GM18517 (cell line): ENCODE measurements around the gene NPW.
"Not testable (repeated sequence)": the region's sequence is repeated elsewhere in the genome, so short reads cannot be mapped to it uniquely, and the experiment has no call there.

Source experiments
- ATAC-seq: cut with Tn5 transposase; IDR thresholded peaks from one replicate; pipeline ENCODE4 v1.9.1; 2021; ENCODE audit warnings: mild to moderate bottlenecking, moderate library complexity; ENCODE audit not compliant: unreplicated experiment

Gene NPW

DNA sequence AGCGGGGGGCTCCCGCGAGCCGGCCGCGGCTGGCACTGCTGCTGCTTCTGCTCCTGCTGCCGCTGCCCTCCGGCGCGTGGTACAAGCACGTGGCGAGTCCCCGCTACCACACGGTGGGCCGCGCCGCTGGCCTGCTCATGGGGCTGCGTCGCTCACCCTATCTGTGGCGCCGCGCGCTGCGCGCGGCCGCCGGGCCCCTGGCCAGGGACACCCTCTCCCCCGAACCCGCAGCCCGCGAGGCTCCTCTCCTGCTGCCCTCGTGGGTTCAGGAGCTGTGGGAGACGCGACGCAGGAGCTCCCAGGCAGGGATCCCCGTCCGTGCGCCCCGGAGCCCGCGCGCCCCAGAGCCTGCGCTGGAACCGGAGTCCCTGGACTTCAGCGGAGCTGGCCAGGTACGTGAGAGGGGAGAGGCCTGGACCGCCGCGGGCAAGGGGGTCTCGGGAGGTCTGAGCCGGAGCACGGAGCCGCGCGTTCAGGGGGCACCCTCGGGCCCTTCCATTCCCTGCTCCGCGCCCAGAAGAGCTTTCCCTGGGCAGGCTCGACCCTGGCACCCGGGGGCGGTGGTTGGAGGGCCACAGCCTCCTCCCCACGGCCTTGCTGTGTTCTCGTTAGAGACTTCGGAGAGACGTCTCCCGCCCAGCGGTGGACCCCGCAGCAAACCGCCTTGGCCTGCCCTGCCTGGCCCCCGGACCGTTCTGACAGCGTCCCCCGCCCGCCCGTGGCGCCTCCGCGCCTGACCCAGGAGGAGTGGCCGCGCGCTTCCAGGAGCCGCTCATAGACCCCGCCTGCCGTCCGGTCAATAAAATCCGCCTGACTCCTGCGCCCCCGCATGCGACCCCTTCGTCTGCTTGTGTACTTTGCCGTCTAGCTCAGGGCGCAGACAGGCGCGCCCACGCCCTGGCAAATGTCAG lies 591 bp downstream of the NPW start:
- no peak for ATAC-seq

DNA sequence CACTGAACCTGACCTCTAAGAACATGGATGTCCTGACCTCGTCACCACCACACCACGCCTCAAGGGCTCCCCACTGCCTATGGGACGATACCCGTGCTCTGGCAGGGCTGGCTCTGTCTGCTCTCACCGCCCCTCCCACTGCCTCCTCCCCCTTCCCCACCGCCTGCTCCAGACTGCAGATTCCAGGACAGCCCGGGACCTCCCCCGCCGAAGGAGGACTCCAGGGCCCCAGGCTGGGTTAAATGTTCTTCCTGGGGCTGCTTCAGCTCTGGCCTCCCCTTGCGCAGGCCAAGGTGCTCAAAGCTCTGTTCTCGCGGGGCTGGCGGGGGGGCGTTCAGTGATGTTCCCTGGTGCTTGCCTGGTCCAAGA lies 3.1 kb downstream of the NPW start:
- peak; percentile 16 for ATAC-seq

DNA sequence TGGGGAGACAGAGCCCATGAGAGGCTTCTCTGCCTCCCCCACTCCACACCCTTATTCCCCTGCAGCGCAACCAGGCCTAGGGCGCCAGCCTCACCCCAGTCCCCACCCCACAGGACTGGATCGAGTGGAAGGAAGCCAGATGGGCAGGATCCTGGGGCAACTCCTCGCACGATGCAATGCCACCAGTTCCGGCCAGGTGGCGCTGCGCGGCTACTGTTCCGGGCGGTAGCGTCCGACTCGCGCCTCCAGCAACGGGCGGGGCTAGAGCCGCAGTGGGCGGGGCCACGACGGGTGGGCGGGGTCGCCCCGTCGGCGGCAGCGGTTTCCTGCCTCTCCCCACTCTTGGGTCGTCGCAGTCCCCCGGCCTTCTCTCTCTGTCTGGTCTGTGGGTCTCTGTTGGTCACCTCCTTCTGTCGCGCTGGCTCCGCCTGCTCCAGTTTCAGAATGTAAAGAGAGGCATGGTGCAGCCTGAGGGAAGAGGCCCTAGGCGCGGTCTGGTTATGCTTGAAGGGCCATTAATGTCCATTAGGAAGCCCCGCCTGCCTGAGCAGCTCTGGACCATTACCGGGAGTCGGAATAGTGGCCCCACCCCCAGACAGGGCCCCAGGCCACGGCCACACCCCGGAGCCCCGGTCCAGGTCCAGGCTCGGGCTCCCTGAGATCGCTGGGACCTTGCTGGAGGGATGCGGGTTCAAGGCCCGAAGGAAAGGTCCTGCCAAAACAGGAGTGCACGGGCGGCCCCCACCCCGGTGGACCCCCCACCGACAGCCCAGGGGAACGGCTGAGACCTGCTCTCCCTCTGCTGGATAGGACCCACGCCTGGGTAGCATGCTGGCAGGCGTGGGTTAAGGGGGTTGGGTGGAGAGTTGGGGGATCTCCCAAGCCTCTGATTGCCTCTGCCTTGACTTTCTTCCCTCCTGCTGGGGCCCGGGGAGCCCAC lies 3.8 kb downstream of the NPW start:
- ATAC-seq = peak; percentile 65

DNA sequence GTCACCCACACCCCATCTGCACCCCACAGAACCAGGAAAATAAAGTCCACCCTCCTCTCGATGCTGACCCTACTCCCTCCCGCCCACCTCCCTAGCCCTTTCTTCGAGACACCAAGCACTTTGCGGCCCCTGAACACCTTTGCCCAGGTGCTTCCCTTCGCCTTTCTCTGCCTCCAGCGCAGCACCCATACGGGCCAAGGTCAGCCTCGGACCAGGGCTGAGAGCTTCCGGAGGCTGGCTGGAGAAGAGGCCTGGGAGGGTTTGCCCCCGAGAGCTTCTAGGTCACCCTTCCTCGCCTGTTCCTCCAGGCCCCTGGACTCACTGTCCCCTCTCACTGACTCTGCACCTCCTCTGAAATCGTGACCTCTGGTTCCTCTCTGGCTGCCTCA lies 4.4 kb downstream of the NPW start:
- no peak for ATAC-seq

DNA sequence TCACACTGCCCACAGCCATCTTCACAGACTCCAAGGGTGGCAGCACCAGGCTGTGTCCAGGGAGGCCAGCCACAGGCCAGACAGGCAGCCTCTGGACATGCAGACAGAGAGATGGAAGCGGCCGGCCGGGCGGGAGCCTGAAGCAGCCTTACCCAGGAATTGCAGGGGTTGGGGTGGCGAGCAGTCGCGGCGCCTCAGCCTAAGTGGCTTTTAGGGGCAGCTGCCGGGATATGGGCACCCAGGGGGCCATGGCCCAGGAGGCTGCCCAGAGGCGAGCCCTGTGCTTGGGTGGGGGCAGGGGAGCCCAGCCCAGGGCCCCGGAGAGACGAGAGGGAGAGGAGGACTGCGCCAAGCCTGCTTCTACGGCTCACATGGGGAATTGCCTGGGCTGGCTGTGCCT lies 5.7 kb downstream of the NPW start:
- no peak for ATAC-seq

DNA sequence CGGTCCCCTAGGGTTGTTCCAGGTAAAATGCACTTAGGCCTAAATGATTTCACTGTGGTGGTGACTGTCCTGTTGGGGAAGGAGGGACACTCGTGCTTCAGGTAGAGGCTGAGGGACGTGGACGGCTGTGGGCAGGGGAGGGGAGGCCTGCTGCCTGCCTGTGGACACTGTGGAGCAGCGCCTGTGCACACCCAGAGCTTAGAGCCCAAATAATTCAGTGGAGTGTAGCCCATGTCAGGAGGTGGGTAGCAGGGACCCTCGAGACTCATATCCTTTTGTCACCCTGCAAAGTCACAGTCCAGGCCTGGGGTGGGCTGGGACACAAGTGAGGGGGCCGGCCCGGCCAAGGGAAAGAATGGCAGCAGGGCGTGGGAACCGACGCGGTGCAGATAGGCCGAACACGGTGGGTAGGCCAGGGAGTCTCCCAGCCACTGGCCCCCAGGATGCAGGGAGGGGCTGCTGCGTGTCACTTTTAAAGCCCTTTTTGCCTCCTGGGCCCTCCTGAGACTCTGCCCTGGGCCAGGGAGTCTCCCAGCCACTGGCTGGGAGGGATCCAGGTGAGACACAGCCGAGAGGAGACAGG lies 6.4 kb downstream of the NPW start:
- ATAC-seq = no peak

DNA sequence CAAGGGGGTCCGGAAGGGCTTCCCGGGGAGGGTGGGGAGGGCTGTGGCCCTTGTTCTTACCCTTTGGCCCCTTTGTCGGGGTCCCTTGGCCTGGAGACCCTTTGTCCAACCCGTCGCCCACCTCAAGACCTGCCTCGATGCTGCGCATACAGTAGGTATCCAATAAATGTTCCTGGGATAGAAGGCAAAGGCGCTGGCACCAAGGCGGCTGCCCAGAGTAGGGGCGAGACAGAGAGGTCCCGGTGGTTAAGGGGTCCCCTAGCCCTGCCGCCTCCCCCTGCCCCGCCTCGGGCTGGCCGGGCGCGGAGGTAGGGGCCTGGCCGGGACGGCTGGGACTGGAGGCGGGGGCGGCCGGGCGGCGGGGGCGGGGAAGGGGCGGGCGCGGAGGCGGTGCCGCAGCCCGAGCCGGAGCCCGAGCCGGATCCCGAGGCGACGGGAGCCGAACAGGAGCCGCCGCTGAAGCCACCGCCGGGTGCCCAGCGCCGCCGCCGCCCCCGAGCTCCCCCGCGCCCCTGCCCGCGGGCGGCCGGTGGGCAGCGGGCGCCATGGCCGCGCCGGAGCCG lies 7.0 kb downstream of the NPW start, which contains the start of gene NHERF2:
Gene NHERF2 (plus strand): TSS at position 442 of the 563 bp plus-strand sequence. CDS start 104 bp downstream, at position 546.
- ATAC-seq = no peak

DNA sequence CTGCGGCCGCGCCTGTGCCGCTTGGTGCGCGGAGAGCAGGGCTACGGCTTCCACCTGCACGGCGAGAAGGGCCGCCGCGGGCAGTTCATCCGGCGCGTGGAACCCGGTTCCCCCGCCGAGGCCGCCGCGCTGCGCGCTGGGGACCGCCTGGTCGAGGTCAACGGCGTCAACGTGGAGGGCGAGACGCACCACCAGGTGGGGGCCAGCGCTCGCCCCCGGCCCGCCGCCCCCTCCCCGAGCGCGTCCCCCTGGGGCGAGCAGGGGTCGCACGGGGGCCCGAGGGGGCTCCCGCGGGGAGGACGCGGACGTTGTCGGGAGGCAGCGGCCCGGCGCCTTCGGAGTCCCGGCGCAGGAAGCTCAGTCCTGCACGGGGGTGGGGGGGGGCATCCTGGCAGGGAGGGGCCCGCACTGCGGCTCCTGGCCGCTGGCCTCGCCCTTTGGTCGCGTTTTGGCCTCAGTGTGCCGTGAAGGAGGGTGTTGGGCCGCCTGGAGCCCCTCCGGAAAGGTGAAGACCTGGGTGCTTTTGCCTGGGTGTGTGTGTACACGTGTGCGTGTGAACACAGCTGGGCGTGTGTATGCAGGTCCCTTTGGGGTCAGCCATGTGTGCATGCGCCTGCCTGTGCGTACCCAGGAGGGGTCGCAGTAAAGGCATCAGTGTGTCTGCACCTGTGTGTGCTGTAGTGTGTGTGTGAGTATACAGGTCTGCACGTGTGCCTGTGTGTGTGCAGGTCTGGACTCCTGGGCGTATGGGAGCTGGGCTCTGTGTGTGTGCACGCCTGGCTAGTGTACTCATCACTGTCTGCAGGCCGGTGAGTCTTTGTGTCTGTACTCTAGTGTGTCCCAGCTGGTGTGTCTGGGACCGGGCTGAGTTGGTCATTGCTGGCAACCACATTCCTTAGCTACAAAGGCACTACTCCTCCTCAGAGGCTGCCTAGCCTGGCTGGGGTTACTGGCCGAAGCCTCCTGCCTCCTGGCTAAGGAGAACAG lies 7.7 kb downstream of the NPW start:
- no peak for ATAC-seq

DNA sequence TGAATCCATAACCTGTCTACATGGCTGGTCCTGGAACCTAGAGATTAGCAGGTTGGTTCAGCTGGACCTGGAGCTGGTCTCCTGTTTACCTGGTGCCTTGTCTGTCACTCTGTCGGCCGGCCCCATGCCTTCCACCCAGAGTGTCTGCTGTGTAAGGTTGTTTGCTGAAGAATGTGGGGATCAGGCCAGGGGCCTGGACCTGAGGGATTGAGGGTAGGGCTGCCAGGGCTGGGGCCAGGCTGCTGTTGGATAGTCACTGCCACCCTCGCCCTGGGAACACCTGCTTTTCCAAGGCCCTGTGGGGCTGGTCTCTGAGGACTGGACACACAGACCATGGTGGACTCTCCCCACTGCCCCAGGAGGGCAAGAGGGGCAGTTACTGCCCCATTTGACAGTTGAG lies 8.6 kb downstream of the NPW start:
- no peak for ATAC-seq

DNA sequence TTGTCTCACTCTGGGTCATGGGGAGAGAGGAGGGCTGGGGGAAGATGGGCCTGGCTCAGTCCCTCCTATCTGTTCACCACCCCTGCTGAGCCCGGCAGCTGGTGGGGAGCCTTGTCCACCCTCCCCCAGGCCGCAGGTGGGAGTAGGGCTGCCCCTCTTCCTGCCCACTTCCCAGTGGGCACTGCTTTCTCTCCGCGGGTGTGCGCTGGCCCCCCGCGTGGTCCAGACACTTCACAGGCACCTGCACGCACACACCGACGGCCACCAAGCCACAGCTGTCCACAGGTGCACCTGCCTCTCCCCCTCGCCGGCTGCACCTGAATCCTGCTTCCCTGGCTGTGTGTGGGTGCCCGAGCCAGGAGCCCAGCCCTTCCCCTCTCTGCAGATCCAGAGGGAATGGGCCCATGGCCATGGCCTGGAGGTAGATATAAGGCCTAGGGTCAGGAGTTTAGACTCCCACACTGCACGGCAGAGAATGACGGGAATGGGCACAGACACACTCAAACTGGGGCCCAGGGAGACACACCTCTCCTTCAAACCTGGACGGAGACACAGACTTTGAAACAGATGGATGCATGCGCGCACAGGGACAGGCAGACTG lies 9.1 kb downstream of the NPW start:
- no peak for ATAC-seq

DNA sequence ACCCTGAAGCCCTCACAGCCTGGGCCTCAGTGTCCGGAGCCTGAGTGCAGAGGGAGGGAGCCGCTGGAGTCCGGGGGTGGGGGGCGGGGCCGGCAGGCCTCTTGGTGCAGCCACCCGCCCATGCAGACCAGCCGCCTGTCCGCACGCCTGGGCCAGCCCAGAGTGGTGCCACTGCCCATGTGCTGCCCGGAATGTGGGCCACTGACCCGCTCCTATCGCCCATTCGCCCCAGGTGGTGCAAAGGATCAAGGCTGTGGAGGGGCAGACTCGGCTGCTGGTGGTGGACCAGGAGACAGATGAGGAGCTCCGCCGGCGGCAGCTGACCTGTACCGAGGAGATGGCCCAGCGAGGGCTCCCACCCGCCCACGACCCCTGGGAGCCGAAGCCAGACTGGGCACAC lies 9.8 kb downstream of the NPW start:
- ATAC-seq = no peak

DNA sequence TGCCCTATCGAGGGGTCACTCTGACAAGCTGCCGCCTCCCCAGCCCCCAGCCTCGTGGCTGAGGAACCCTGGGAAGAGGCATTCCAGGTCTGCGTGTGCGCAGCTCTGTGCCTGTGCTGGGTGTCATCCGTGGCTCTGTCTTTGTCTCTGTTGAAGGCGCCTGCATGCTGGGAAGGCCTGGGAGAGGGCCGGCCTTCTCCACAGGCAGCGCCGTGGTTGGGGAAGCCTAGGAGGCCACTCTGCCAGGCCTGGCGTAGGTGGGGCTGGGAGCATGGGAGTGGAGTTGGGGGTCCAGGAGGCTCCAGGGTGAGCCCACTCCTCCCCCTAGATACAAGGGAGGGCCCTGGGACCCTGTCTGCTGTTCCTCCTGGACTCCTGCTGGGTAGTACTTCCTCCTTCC lies 10.5 kb downstream of the NPW start:
- no peak for ATAC-seq

DNA sequence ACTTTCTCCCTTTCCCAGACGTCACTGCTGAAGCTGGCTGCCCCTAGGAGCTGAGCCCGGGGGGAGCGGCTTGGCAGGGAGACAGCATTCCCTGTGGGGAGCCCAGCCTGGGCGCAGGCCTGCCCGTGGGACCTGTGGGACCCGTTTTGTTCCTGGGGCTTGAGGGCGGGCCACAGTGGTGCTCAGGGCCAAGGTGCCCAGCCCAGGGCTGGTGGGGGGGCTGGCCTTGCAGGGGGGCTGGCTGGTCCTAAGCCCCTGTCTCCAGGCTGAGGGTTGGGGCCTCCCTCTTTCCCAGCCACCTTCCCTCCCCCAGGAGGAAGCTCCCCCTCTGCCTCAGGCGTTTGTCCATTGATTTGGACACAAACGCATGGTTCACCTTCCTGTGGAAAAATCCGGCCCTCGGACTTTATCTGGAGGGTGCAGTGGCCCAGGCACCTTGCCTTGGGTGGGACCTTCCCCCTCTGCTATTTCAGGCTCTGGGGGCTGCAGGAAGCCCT lies 11.5 kb downstream of the NPW start:
- no peak for ATAC-seq

DNA sequence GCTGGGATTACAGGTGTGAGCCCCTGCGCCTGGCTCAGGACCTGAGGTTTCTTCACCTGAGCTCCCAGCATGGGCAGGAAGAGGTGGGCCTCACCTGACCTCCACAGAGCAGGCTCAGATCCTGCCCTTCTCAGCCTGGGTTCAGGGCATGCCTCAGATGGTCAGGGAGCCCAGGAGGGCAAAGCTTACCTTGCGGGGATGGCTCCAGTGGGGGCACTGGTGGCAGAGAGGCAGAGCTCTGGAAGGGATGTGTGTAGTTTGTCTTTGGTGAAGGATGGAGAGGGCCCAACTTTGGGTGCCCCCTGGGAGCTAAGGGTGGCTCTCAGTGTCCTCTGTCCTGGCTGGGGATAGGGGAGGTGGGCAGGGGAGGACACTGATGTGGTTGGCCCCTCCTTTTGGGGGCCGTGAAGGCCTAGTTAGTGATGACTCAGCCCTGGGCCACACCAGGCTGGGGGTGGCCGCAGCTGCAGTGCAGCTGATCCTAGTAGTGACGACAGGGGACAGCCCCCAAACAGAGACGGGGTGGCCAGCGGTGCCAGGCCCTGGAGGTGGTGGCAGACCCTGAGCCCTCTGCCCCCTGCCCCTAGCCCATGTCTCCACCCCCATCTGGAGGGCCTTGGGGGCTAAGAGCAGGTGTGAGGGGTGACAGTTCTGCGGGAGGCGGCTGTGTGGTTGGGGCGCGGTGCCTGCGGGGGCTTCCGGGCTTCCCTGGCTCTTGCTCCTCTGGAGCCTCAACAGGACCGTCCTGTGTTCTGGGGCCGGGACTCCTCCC lies 12.9 kb downstream of the NPW start:
- no peak for ATAC-seq

DNA sequence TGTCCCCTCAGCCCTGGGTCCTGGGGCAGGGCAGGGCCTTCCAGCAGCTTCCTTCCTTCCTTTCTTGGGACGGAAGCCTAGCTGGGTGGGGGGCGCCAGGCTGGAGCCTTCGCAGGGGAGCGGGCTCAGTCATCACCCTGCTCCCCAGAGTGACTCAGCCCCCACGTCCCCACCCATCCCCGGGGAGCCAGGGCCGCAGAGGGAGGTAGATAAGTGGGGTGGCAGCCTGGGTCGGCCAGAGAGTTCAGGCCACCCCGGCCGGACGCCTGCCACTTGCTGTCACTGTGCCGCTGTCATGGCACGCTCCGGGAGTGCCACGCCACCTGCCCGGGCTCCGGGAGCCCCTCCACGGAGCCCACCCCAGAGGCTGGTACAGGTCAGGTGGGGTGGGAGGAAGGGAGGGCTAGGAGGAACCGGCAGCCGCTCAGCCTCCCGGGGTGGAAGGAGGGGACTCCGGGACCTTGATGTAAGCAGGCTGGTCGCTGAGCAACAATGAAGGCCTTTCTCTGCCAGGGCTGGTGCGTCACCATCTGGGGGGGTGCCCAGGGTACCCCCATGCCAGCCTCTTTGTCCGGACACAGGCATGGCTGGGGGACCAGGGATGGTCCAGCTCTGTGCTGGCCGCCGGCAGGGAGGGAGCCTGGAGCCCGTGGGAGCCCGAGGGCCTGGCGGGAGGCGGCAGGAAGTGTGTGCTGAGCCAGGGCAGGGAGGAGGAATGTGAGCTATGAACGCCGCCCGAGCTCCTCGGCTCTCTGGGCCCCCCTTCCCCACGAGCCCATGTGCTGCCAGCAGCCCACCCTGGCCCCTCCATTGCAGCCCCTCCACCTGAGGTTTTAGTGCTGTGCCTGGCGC lies 13.7 kb downstream of the NPW start:
- ATAC-seq = no peak

DNA sequence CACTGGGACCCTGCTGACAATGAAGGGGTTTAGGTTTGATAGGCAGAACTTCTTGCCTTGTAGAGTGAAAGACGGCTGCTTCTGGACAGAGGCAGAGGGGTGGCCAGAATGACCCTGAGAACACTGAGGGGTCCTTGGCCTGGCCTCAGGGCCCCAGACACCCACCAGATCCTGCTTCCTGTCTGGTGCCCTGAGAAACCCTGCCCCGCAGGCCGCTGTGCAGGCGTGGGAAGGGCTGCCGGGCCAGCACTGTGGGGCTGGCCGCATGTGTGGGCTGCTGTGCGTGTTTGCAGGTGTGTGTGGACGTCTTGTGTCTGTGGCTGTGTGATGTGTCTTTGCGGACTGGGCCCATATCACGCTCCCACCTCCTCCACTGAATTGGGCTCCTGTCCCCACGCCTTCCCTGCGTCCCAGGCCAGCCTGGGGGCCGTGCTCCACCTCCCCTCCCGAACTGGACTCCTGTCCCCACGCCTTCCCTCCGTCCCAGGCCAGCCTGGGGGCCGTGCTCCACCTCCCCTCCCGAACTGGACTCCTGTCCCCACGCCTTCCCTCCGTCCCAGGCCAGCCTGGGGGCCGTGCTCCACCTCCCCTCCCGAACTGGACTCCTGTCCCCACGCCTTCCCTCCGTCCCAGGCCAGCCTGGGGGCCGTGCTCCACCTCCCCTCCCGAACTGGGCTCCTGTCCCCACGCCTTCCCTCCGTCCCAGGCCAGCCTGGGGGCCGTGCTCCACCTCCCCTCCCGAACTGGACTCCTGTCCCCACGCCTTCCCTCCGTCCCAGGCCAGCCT lies 14.5 kb downstream of the NPW start:
- not testable (repeated sequence) for ATAC-seq
